Ovary (tissue), 9 donors: ENCODE results near the gene PI4KB. TPM values are rescaled to one million over a fixed set of nuclear protein-coding genes. Genes with fewer than 3 reads are reported as not detected.

Experiments
- DNase-seq, 5 donors: peaks; one replicate each; pipeline ENCODE4 v3.0.0-alpha.2; 2019 to 2020
- H3K27ac ChIP-seq, 2 donors: fragments of 200-600 bp; one replicate each; pipeline versions ENCODE4 v1.5.1 to v1.8.0; 2019 to 2022
- H3K27me3 ChIP-seq: fragments of 200-600 bp; one replicate; pipeline ENCODE4 v1.8.0; 2022
- H3K36me3 ChIP-seq: fragments of 200-600 bp; sonication (generic); one replicate; pipeline ENCODE4 v1.5.1; 2019
- H3K4me1 ChIP-seq: one replicate; pipeline ENCODE4 v1.8.1; 2013; ENCODE audit warnings: mild to moderate bottlenecking, moderate library complexity; ENCODE audit not compliant: insufficient read depth
- H3K4me3 ChIP-seq: fragments of 200-600 bp; sonication (generic); one replicate; pipeline ENCODE4 v1.5.1; 2017
- H3K9me3 ChIP-seq, 2 donors: fragments of 200-600 bp in 1 of 2; sonication (generic) in 1 of 2; one replicate each; pipeline versions ENCODE4 v1.5.1 to v1.8.1; 2013 to 2019; ENCODE audit warnings: mild to moderate bottlenecking in 1 of 2, moderate library complexity in 1 of 2
- CTCF ChIP-seq, 3 donors: fragments of 450-650 bp in 2 of 3; fragments of 200-600 bp in 1 of 3; IDR thresholded peaks; one replicate each; pipeline versions ENCODE4 v1.5.1 to v1.8.0; 2016 to 2022; ENCODE audit warnings: antibody characterized with exemption in 3 of 3, mild to moderate bottlenecking in 1 of 3
- EP300 ChIP-seq: sonication (generic); formaldehyde crosslinking; IDR thresholded peaks from one replicate; pipeline ENCODE4 v1.6.1; 2017; ENCODE audit warnings: antibody characterized with exemption
- POLR2A ChIP-seq: fragments of 450-650 bp; IDR thresholded peaks from one replicate; pipeline ENCODE4 v1.6.1; 2017; ENCODE audit warnings: antibody characterized with exemption, mild to moderate bottlenecking, moderate library complexity
- WGBS, 3 donors: extraction: QIAGEN DNeasy Blood & Tissue Kit in 1 of 3; methylation state at CpG; one replicate each; pipeline versions ENCODE4 v1.1.5 to v1.1.7; 2013 to 2017; 5-methylcytosine and 5-hydroxymethylcytosine counted together
- intact Hi-C, 4 donors: fragments of 100-400 bp; cut with DNase I; formaldehyde crosslinking; loops; one replicate each; pipeline versions ENCODE4 v1.11.0 to v1.15.1; 2022 to 2023
- polyA plus RNA-seq, 2 donors: library from polyadenylated mRNA; stranded (reverse); fragments of 200-250 nt in 1 of 2; fragments of 350-450 nt in 1 of 2; fragmentation: Illumina TruSeq in 1 of 2; extraction: RNeasy Lipid Tissue Mini Kit (QIAGEN cat#74804) in 1 of 2; gene quantifications; one replicate each; pipeline ENCODE4 v1.2.3, GENCODE V29; 2013 to 2014
- total RNA-seq, 7 donors: library from RNA; depleted of rRNA in 2 of 7; stranded (reverse); fragments of >200 nt in 2 of 7; fragmentation: NEBNext Ultra II Directional in 3 of 7; extraction: Animal tissue kit (Norgen Biotek cat#: 25700) in 3 of 7; gene quantifications; one replicate each; pipeline versions ENCODE4 v1.1.0 to v1.2.4, GENCODE V29; 2016 to 2023
- donor health status: DM: no; HTN: no; CAD: no; lungs with moderate emphysema.
- donor health status: DM: no; HTN: no; CAD: no.
- donor health status: Bipolar disorder and iron deficiency.
- donor health status: DM: yes; HTN: yes; CAD: no.
- donor health status: DM: no; HTN: no; CAD: no.
- donor health status: DM: yes; HTN: yes; CAD: no.

The PI4KB gene
- total and polyA plus RNA-seq, 9 donors = 39.8 to 88.9 (median 63.8) TPM

GRCh38 chr1:151273924-151274466, 53.2 kb downstream of the PI4KB start:
- H3K27ac ChIP-seq = no peak overlapping the region
- H3K4me3 ChIP-seq = no peak overlapping the region
- no peaks in the 10 kb centered on the region for H3K4me1 ChIP-seq
- DNase-seq = no peak
- H3K9me3 ChIP-seq = no peaks in the 10 kb centered on the region
- 68 to 69% (median 69%) methylated on average over 3 of the region's 3 CpGs for WGBS, 3 donors
- TF ChIP-seq POLR2A (no peak), EP300 (no peak), CTCF (IDR thresholded peaks at IDR 0.05) (no peak)
- H3K27me3 ChIP-seq = no peaks in the 10 kb centered on the region
- H3K36me3 ChIP-seq = no peaks in the 10 kb centered on the region
- intact Hi-C loops = no loop called here

GRCh38 chr1:151267760-151268159, 59.5 kb downstream of the PI4KB start:
- TF ChIP-seq POLR2A (no peak), CTCF (IDR thresholded peaks at IDR 0.05) (no peak), EP300 (no peak)
- intact Hi-C loops = no loop called here
- Histone ChIP-seq H3K4me1 (no peaks in the 10 kb centered on the region), H3K4me3 (no peak overlapping the region), H3K27me3 (no peaks in the 10 kb centered on the region), H3K27ac (no peak overlapping the region), H3K9me3 (no peaks in the 10 kb centered on the region), H3K36me3 (no peaks in the 10 kb centered on the region)
- no peak for DNase-seq
- WGBS, 3 donors = 29 to 40% (median 31%) methylated on average over 4 of the region's 4 CpGs

- WGBS, 3 donors = 68 to 73% (median 72%) methylated on average over 8 of the region's 8 CpGs
- H3K27me3 ChIP-seq = no peaks in the 10 kb centered on the region
- TF ChIP-seq CTCF (IDR thresholded peaks at IDR 0.05) (no peak), POLR2A (no peak), EP300 (no peak)
- H3K27ac ChIP-seq = no peak overlapping the region
- DNase-seq = no peak
- intact Hi-C loops = no loop called here
- no peak overlapping the region for H3K4me3 ChIP-seq
- no peaks in the 10 kb centered on the region for H3K4me1 ChIP-seq
- H3K36me3 ChIP-seq = no peaks in the 10 kb centered on the region
- H3K9me3 ChIP-seq = no peaks in the 10 kb centered on the region
Observed at GRCh38 chr1:151266821-151267220, 60.4 kb downstream of the PI4KB start.

- DNase-seq = no peak
- 72 to 96% (median 92%) methylated on average over 3 of the region's 3 CpGs for WGBS, 3 donors
- intact Hi-C loops = no loop called here
Observed at GRCh38 chr1:151266315-151266714, 60.9 kb downstream of the PI4KB start.

More at GRCh38 chr1:151266315-151266714, 60.9 kb downstream of the PI4KB start:
- Histone ChIP-seq H3K27ac (no peak overlapping the region), H3K27me3 (no peaks in the 10 kb centered on the region), H3K36me3 (no peaks in the 10 kb centered on the region), H3K4me3 (no peak overlapping the region), H3K4me1 (no peaks in the 10 kb centered on the region), H3K9me3 (no peaks in the 10 kb centered on the region)
- TF ChIP-seq EP300 = no peak
- no peak for TF ChIP-seq POLR2A
- TF ChIP-seq CTCF (IDR thresholded peaks at IDR 0.05) = no peak
